ENCODE results near the gene A1CF.

DNA sequence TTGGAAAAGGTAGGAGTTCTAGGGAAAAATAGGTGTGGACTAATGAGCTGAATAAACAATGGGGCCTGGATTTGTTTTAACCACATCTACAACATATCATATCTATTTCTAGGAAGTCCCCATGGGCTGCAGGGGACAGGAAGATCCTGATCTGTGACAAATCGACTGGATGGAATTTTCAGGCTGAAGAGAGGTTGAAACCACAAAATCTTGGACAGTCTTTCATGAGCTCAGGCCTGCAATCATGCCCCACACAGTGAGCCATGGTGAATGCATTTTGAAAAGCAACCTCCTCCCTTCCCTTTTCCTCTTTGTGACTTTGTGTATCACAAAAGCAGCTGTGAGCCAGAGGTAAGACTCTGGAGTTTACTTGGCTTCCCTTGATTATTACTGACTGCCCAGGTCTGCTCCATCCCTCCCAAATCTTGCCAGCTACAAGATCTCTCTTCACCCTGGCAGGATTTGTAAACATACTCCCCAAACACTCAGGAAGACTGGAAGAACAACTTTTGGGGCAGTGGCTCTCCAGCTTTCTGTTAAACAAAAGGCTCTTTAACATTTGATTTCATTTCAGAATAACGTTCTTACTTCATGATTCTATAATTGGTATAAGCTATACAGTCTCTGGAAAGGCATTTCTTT lies 79.3 kb downstream of the A1CF start:
- no peak for TF ChIP-seq POLR2A (IDR thresholded peaks at IDR 0.05)
- TF ChIP-seq, protein P1, sequence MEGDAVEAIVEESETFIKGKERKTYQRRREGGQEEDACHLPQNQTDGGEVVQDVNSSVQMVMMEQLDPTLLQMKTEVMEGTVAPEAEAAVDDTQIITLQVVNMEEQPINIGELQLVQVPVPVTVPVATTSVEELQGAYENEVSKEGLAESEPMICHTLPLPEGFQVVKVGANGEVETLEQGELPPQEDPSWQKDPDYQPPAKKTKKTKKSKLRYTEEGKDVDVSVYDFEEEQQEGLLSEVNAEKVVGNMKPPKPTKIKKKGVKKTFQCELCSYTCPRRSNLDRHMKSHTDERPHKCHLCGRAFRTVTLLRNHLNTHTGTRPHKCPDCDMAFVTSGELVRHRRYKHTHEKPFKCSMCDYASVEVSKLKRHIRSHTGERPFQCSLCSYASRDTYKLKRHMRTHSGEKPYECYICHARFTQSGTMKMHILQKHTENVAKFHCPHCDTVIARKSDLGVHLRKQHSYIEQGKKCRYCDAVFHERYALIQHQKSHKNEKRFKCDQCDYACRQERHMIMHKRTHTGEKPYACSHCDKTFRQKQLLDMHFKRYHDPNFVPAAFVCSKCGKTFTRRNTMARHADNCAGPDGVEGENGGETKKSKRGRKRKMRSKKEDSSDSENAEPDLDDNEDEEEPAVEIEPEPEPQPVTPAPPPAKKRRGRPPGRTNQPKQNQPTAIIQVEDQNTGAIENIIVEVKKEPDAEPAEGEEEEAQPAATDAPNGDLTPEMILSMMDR (IDR thresholded peaks at IDR 0.05), result no peak

Measured in sigmoid colon (tissue), 3 donors.